K562 (cell line): ENCODE results near the gene NSMCE1. TPM values are rescaled to one million over a fixed set of nuclear protein-coding genes. Genes with fewer than 3 reads are reported as not detected.
A peak's percentile ranks its signal among the peaks of the same experiment; 100 is the strongest.

ENCODE experiments used
- ARID4B ChIP-seq: sonication (generic); formaldehyde crosslinking; IDR thresholded peaks from 2 replicates; pipeline ENCODE4 v1.8.0; 2022; ENCODE audit warnings: mild to moderate bottlenecking, missing genetic modification reagents
- C11orf30 ChIP-seq: fragments of 450-650 bp; IDR thresholded peaks from 2 replicates; pipeline ENCODE4 v1.6.1; 2016; ENCODE audit warnings: low read depth, mild to moderate bottlenecking
- CXXC5 ChIP-seq: fragments of 250-450 bp; sonication (Bioruptor Pico); IDR thresholded peaks from 2 replicates; pipeline ENCODE4 v1.8.0; 2022; ENCODE audit warnings: inconsistent platforms, mild to moderate bottlenecking, moderate library complexity
- DPF2 ChIP-seq: fragments of 450-650 bp; IDR thresholded peaks from 2 replicates; pipeline ENCODE4 v1.6.1; 2016
- EP300 ChIP-seq: IDR thresholded peaks from 2 replicates; pipeline ENCODE4 v1.6.1; 2012; ENCODE audit warnings: low read length, improper control_type of control experiment
- JUN ChIP-seq, 2 experiments: sonication (generic) in 1 of 2; formaldehyde crosslinking in 1 of 2; IDR thresholded peaks; 2 replicates each; pipeline versions ENCODE4 v1.6.1 to v1.8.0; 2012 to 2022; ENCODE audit warnings: borderline replicate concordance in 2 of 2, mild to moderate bottlenecking in 2 of 2, improper control_type of control experiment in 1 of 2, low read depth in 1 of 2, low read length in 1 of 2, missing genetic modification reagents in 1 of 2
- JUND ChIP-seq, 2 experiments: IDR thresholded peaks; 2 replicates in 1 of 2; 3 replicates in 1 of 2; pipeline ENCODE4 v1.6.1; 2011; ENCODE audit warnings: borderline replicate concordance in 2 of 2, low read depth in 2 of 2, low read length in 2 of 2, improper control_type of control experiment in 1 of 2, missing biosample characterization in 1 of 2, missing genetic modification characterization in 1 of 2, missing genetic modification reagents in 1 of 2
- MCM7 ChIP-seq, 2 experiments: fragments of 450-650 bp; IDR thresholded peaks; 2 replicates each; pipeline ENCODE4 v1.6.1; 2016 to 2018
- NCOR1 ChIP-seq: fragments of 450-650 bp; IDR thresholded peaks from 2 replicates; pipeline ENCODE4 v1.6.1; 2016; ENCODE audit warnings: mild to moderate bottlenecking, moderate library complexity
- PCBP2 ChIP-seq: fragments of 200-400 bp; formaldehyde crosslinking; IDR thresholded peaks from 2 replicates; pipeline ENCODE4 v1.6.1; 2018; ENCODE audit warnings: low read length, low read depth, mild to moderate bottlenecking, moderate library complexity; ENCODE audit not compliant: poor library complexity, severe bottlenecking
- SUPT5H ChIP-seq: fragments of 450-650 bp; IDR thresholded peaks from 2 replicates; pipeline ENCODE4 v1.6.1; 2016
- TEAD4 ChIP-seq, 2 experiments: sonication (generic) in 1 of 2; formaldehyde crosslinking in 1 of 2; IDR thresholded peaks; 2 replicates each; pipeline versions ENCODE4 v1.6.1 to v1.8.0; 2012 to 2022; ENCODE audit warnings: borderline replicate concordance in 1 of 2, inconsistent platforms in 1 of 2, low read length in 1 of 2, mild to moderate bottlenecking in 1 of 2, missing genetic modification reagents in 1 of 2
- TSC22D4 ChIP-seq: fragments of 450-650 bp; IDR thresholded peaks from 2 replicates; pipeline ENCODE4 v1.6.1; 2016; ENCODE audit warnings: missing genetic modification characterization, missing biosample characterization, control low read depth
- ZBTB11 ChIP-seq, 3 experiments: fragments of 200-800 bp in 1 of 3; fragments of 250-450 bp in 1 of 3; fragments of 450-650 bp in 1 of 3; sonication (Bioruptor Pico) in 1 of 3; sonication (Bioruptor generic) in 1 of 3; formaldehyde crosslinking in 1 of 3; IDR thresholded peaks; 2 replicates each; pipeline versions ENCODE4 v1.6.1 to v1.8.0; 2016 to 2022; ENCODE audit warnings: mild to moderate bottlenecking in 2 of 3, missing genetic modification characterization in 2 of 3, missing compliant biosample characterization in 1 of 3, moderate library complexity in 1 of 3
- ZNF239 ChIP-seq: fragments of 250-450 bp; sonication (Bioruptor Pico); IDR thresholded peaks from 2 replicates; pipeline ENCODE4 v1.4.0; 2020; ENCODE audit warnings: mild to moderate bottlenecking
- ZNF253 ChIP-seq: fragments of 250-450 bp; sonication (Bioruptor Pico); conservative IDR thresholded peaks from 2 replicates; pipeline ENCODE4 v1.6.1; 2021; ENCODE audit warnings: mild to moderate bottlenecking
- ZNF57 ChIP-seq: fragments of 450-650 bp; formaldehyde crosslinking; IDR thresholded peaks from 2 replicates; pipeline ENCODE4 v1.4.0; 2020; ENCODE audit warnings: mild to moderate bottlenecking, moderate library complexity
- ZNF778 ChIP-seq: fragments of 450-650 bp; formaldehyde crosslinking; IDR thresholded peaks from 2 replicates; pipeline ENCODE4 v1.4.0; 2020; ENCODE audit warnings: mild to moderate bottlenecking, moderate library complexity
- polyA plus RNA-seq, 8 experiments: library from polyadenylated mRNA; depleted of rRNA in 4 of 8; stranded (reverse) in 5 of 8; unstranded in 3 of 8; fragments of >200 nt; fragmentation: Nextera tagmentation in 2 of 8; fragmentation: Illumina TruSeq in 1 of 8; extraction: Ambion mirVana in 2 of 8; extraction: Trizol in 1 of 8; gene quantifications; 2 replicates each; pipeline versions ENCODE4 v1.2.1 to v1.2.3, GENCODE V29; 2011 to 2014; ENCODE audit warnings: inconsistent platforms in 1 of 8, missing spikeins in 1 of 8
- total RNA-seq, 7 experiments: library from RNA; depleted of rRNA in 6 of 7; stranded (reverse); fragments of >200 nt in 6 of 7; fragmentation: Illumina TruSeq in 2 of 7; extraction: Trizol in 2 of 7; gene quantifications; 2 replicates each; pipeline versions ENCODE4 v1.2.1 to v1.2.3, GENCODE V29; 2011 to 2021; ENCODE audit warnings: low replicate concordance in 1 of 7

The NSMCE1 gene
- total and polyA plus RNA-seq, 9 of the 15 experiments (the other 6 are each of a cell fraction or from before 2014, with no cell fraction given): 52.1 to 163 (median 61.5) TPM

GRCh38 chr16:27245276-27246172 is 23.0 kb downstream of the NSMCE1 start (continued):
- TF ChIP-seq ZBTB11 (CRISPR knock-in tag; IDR thresholded peaks at IDR 0.05) (no peak), ZNF778 (CRISPR knock-in tag) (no peak), PCBP2 (no peak), TEAD4 (IDR thresholded peaks at IDR 0.05; ENCODE audit: low read length) (peak; percentile 34; the same call in 1 of the 2 replicates), TEAD4 (CRISPR knock-in tag; IDR thresholded peaks at IDR 0.05; ENCODE audit: borderline replicate concordance) (no peak), ARID4B (CRISPR knock-in tag) (no peak), ZNF253 (no peak), C11orf30 (peak; percentile 55; the same call in 1 of the 2 replicates), DPF2 (peak; percentile 81), JUN (IDR thresholded peaks at IDR 0.05; ENCODE audit: borderline replicate concordance, low read depth, low read length) (peak; percentile 46; the same call in 1 of the 2 replicates), JUN (CRISPR knock-in tag; IDR thresholded peaks at IDR 0.05; ENCODE audit: borderline replicate concordance) (no peak), ZNF239 (CRISPR knock-in tag) (no peak), NCOR1 (peak; percentile 56; the same call in 1 of the 2 replicates), EP300 (peak; percentile 60; the same call in 1 of the 2 replicates), TSC22D4 (tag) (no peak), CXXC5 (CRISPR knock-in tag) (peak; percentile 84), ZNF57 (CRISPR knock-in tag) (no peak), MCM7 (IDR thresholded peaks at IDR 0.05) (no peak), JUND (IDR thresholded peaks at IDR 0.05; ENCODE audit: borderline replicate concordance, low read depth, low read length) (peak; percentile 71; the same call in 1 of the 2 replicates), JUND (tag; IDR thresholded peaks at IDR 0.05; ENCODE audit: borderline replicate concordance, low read depth, low read length) (peak; percentile 71; the same call in 1 of the 3 replicates), SUPT5H (no peak)
